Activated CD8-positive, alpha-beta memory T cell treated with anti-CD3 and anti-CD28 coated beads, Interleukin-2, amount 50 U/mL, for 24 hours (primary cell): ENCODE results near the gene EMC6.
A peak's percentile ranks its signal among the peaks of the same experiment; 100 is the strongest.
"Not testable (repeated sequence)": the region's sequence is repeated elsewhere in the genome, so short reads cannot be mapped to it uniquely, and the experiment has no call there.

Source experiments
- DNase-seq: peaks from one replicate; pipeline ENCODE4 v3.0.0-alpha.2; 2020; ENCODE audit errors: extremely low read depth

EMC6 gene

GRCh38 chr17:3681565-3681964, 13.0 kb downstream of the EMC6 start:
- no peak for DNase-seq

- DNase-seq = no peak
Measured at GRCh38 chr17:3682033-3682432, 13.4 kb downstream of the EMC6 start.

- peak; percentile 12 for DNase-seq
Measured at GRCh38 chr17:3683054-3683511, 14.5 kb downstream of the EMC6 start.

- DNase-seq = no peak
Measured at GRCh38 chr17:3685174-3685573, 16.6 kb downstream of the EMC6 start.

- DNase-seq = no peak
Measured at GRCh38 chr17:3688027-3688553, 19.5 kb downstream of the EMC6 start.

GRCh38 chr17:3688852-3689261, 20.2 kb downstream of the EMC6 start:
- DNase-seq = no peak

- no peak for DNase-seq
Measured at GRCh38 chr17:3689262-3690093, 20.9 kb downstream of the EMC6 start.

GRCh38 chr17:3690094-3690715, 21.6 kb downstream of the EMC6 start:
- no peak for DNase-seq

- no peak for DNase-seq
Measured at GRCh38 chr17:3691617-3692067, 23.0 kb downstream of the EMC6 start.

- DNase-seq = no peak
Measured at GRCh38 chr17:3692346-3692745, 23.7 kb downstream of the EMC6 start.

GRCh38 chr17:3693141-3693540, 24.5 kb downstream of the EMC6 start:
- DNase-seq = no peak

GRCh38 chr17:3693829-3694231, 25.2 kb downstream of the EMC6 start:
- peak; percentile 19 for DNase-seq

GRCh38 chr17:3695129-3695722, 26.6 kb downstream of the EMC6 start:
- no peak for DNase-seq

GRCh38 chr17:3695723-3696411, 27.3 kb downstream of the EMC6 start, which contains the start of gene P2RX5:
Gene P2RX5 (minus strand): TSS chr17:3696155. CDS start chr17:3696005, 150 bp downstream.
- no peak for DNase-seq

GRCh38 chr17:3697103-3697476, 28.5 kb downstream of the EMC6 start:
- DNase-seq = no peak

- no peak for DNase-seq
Measured at GRCh38 chr17:3698139-3698538, 29.5 kb downstream of the EMC6 start.

GRCh38 chr17:3699951-3700350, 31.3 kb downstream of the EMC6 start:
- DNase-seq = no peak

GRCh38 chr17:3702041-3702539, 33.5 kb downstream of the EMC6 start:
- not testable (repeated sequence) for DNase-seq

GRCh38 chr17:3704931-3705717, 36.5 kb downstream of the EMC6 start:
- DNase-seq = no peak

- DNase-seq = not testable (repeated sequence)
Measured at GRCh38 chr17:3705718-3705984, 37.0 kb downstream of the EMC6 start.

GRCh38 chr17:3708366-3708765, 39.8 kb downstream of the EMC6 start:
- DNase-seq = no peak
